Hepatocyte (in vitro differentiated cells): ENCODE results near the gene SCYGR6. TPM values are rescaled to one million over a fixed set of nuclear protein-coding genes. Genes with fewer than 3 reads are reported as not detected.
"Not testable (repeated sequence)": the region's sequence is repeated elsewhere in the genome, so short reads cannot be mapped to it uniquely, and the experiment has no call there.

Experiments used
- DNase-seq: peaks from one replicate; pipeline ENCODE4 v3.0.0-alpha.2; 2016; ENCODE audit warnings: low spot score
- H2AFZ ChIP-seq: fragments of 200-600 bp; sonication (generic); 2 replicates; pipeline ENCODE4 v1.6.0; 2016; ENCODE audit warnings: antibody characterized with exemption, mild to moderate bottlenecking
- H3K27ac ChIP-seq: fragments of 200-600 bp; sonication (generic); 2 replicates; pipeline ENCODE4 v1.5.1; 2016; ENCODE audit warnings: mild to moderate bottlenecking
- H3K27me3 ChIP-seq: fragments of 200-600 bp; sonication (generic); 2 replicates; pipeline ENCODE4 v1.6.1; 2016
- H3K36me3 ChIP-seq: fragments of 200-600 bp; sonication (generic); replicated peaks from 2 replicates; pipeline ENCODE4 v1.5.1; 2016; ENCODE audit warnings: low read depth; ENCODE audit not compliant: insufficient read depth
- H3K4me1 ChIP-seq: fragments of 200-600 bp; sonication (generic); 2 replicates; pipeline ENCODE4 v1.5.1; 2016; ENCODE audit warnings: mild to moderate bottlenecking, moderate library complexity; ENCODE audit not compliant: insufficient read depth
- H3K4me2 ChIP-seq: fragments of 200-600 bp; sonication (generic); 2 replicates; pipeline ENCODE4 v1.6.0; 2016
- H3K4me3 ChIP-seq: fragments of 200-600 bp; sonication (generic); 2 replicates; pipeline ENCODE4 v1.5.1; 2016; ENCODE audit warnings: mild to moderate bottlenecking
- H3K79me2 ChIP-seq: fragments of 200-600 bp; sonication (generic); 2 replicates; pipeline ENCODE4 v1.6.0; 2017; ENCODE audit warnings: mild to moderate bottlenecking
- H3K9me2 ChIP-seq: fragments of 200-600 bp; sonication (generic); replicated peaks from 2 replicates; pipeline ENCODE4 v1.6.0; 2017; ENCODE audit warnings: mild to moderate bottlenecking; ENCODE audit not compliant: insufficient read depth
- H3K9me3 ChIP-seq: fragments of 200-600 bp; sonication (generic); 2 replicates; pipeline ENCODE4 v1.5.1; 2016; ENCODE audit warnings: low read depth, mild to moderate bottlenecking
- H4K20me1 ChIP-seq: fragments of 200-600 bp; sonication (generic); 2 replicates; pipeline ENCODE4 v1.6.0; 2016; ENCODE audit warnings: mild to moderate bottlenecking; ENCODE audit not compliant: insufficient read depth, poor library complexity, severe bottlenecking
- EZH2 ChIP-seq: fragments of 200-600 bp; sonication (generic); IDR thresholded peaks from 2 replicates; pipeline ENCODE4 v1.6.1; 2016; ENCODE audit warnings: antibody characterized with exemption, mild to moderate bottlenecking, borderline replicate concordance
- EZH2phosphoT487 ChIP-seq: fragments of 200-600 bp; sonication (generic); IDR thresholded peaks from one replicate; pipeline ENCODE4 v1.6.1; 2018; ENCODE audit warnings: antibody characterized with exemption, mild to moderate bottlenecking, low read depth, moderate library complexity; ENCODE audit not compliant: unreplicated experiment, severe bottlenecking
- WGBS: methylation state at CpG from one replicate; pipeline ENCODE4 v1.1.6; 2016; ENCODE audit warnings: low lambda C conversion rate; ENCODE audit errors: missing lambda C conversion rate; 5-methylcytosine and 5-hydroxymethylcytosine counted together
- polyA plus RNA-seq: library from polyadenylated mRNA; unstranded; fragments of >200 nt; fragmentation: Nextera tagmentation; extraction: Ambion mirVana; gene quantifications from 2 replicates; pipeline ENCODE4 v1.2.1, GENCODE V29; 2016
- total RNA-seq: library from RNA; depleted of rRNA; stranded (reverse); fragments of >200 nt; gene quantifications from 2 replicates; pipeline ENCODE4 v1.2.3, GENCODE V29; 2014
- TF ChIP-seq, protein P1 (sequence below): fragments of 200-600 bp; sonication (generic); IDR thresholded peaks from 2 replicates; pipeline ENCODE4 v1.5.1; 2016; ENCODE audit warnings: antibody characterized with exemption, mild to moderate bottlenecking; ENCODE audit not compliant: poor library complexity

Gene SCYGR6
- total and polyA plus RNA-seq, 2 experiments from 2014 or later: not detected

DNA sequence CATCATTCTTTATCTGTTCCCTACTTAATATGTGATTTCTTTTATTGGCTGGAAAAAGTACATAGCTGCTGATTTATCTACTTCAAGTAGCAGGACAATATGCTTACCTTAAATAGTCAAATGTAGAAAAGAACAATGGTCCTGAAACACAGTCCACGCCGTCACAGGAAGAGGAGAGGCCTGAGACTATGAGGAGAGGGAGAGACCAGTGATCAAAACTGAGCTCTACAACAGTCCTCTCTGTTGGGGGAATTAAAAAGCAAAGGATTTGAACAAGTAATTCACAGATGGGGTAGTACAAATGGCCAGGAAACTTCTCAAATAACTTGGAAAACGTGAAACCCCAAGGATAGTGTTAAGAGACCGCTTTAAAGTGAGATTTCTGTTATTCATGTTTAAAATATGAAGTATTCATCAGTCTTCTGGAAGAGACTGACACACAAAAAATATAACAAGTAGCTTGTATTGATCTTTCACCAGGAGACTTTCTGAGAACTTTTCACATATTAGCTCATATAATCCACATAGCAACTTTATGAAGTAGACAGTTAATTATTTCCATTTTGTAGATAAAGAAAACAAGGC is 41.3 kb upstream of the SCYGR6 start:
- Histone ChIP-seq H3K27ac (peak overlapping the region; percentile 41), H3K27me3 (no peaks in the 10 kb centered on the region), H2AFZ (peak overlapping the region; percentile 9), H4K20me1 (no peaks in the 10 kb centered on the region), H3K4me3 (no peak overlapping the region), H3K4me2 (no peak overlapping the region), H3K4me1 (peaks cover 15% of the 10 kb centered on the region), H3K36me3 (no peaks in the 10 kb centered on the region), H3K9me2 (no peaks in the 10 kb centered on the region), H3K79me2 (no peaks in the 10 kb centered on the region), H3K9me3 (no peaks in the 10 kb centered on the region)
- TF ChIP-seq, protein P1, sequence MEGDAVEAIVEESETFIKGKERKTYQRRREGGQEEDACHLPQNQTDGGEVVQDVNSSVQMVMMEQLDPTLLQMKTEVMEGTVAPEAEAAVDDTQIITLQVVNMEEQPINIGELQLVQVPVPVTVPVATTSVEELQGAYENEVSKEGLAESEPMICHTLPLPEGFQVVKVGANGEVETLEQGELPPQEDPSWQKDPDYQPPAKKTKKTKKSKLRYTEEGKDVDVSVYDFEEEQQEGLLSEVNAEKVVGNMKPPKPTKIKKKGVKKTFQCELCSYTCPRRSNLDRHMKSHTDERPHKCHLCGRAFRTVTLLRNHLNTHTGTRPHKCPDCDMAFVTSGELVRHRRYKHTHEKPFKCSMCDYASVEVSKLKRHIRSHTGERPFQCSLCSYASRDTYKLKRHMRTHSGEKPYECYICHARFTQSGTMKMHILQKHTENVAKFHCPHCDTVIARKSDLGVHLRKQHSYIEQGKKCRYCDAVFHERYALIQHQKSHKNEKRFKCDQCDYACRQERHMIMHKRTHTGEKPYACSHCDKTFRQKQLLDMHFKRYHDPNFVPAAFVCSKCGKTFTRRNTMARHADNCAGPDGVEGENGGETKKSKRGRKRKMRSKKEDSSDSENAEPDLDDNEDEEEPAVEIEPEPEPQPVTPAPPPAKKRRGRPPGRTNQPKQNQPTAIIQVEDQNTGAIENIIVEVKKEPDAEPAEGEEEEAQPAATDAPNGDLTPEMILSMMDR: no peak
- TF ChIP-seq EZH2 (no peak), EZH2phosphoT487 (no peak)
- no peak for DNase-seq
- 41% methylated on average over 4 of the region's 4 CpGs for WGBS

DNA sequence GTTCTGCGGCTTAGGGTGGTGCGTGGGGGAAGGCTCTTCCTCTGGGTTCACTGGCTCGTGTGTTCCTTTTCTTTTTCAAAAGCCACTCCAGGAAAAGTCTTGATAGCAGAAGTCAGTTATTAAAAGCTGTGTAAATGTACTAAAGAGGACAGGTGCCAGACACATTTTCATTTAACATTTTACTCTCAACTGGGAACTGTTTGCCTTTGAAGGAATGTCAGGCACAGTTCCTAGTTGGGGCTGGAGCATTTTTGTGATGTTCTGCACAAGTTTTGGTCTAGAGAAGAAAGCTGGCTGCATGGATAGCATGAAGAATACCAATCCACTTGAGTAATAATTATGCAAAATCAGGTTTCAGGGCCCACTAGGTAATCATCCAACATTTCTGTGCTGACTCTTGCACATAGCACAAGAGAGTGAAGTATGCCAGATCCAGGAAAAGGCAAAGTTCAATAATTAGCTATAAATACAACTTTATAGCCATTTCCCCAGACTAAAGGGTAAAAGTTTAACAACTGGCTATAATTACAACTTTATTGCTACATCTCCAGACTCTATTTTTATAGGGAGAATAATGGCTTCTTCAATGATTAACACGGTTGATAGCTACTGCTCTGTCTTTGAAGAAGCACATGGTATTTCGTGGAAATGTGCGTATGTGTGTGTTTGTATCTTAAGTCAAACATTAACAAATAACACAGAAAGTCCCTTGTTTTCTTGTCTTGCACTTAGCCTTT is 37.4 kb upstream of the SCYGR6 start:
- Histone ChIP-seq H4K20me1 (no peaks in the 10 kb centered on the region), H3K4me2 (peak overlapping the region; percentile 32), H3K9me3 (no peaks in the 10 kb centered on the region), H3K79me2 (no peaks in the 10 kb centered on the region), H3K9me2 (no peaks in the 10 kb centered on the region), H3K27me3 (no peaks in the 10 kb centered on the region), H3K27ac (peak overlapping the region; percentile 95), H3K4me3 (no peak overlapping the region), H3K4me1 (peaks cover 22% of the 10 kb centered on the region), H2AFZ (no peak overlapping the region), H3K36me3 (no peaks in the 10 kb centered on the region)
- TF ChIP-seq, protein P1: no peak
- TF ChIP-seq EZH2: no peak
- TF ChIP-seq EZH2phosphoT487: no peak
- peak; percentile 58 for DNase-seq
- 32% methylated on average over 6 of the region's 6 CpGs for WGBS

- no peaks in the 10 kb centered on the region for H4K20me1 ChIP-seq
- no peaks in the 10 kb centered on the region for H3K9me3 ChIP-seq
- H3K4me2 ChIP-seq: no peak overlapping the region
- peak overlapping the region; percentile 90 for H3K27ac ChIP-seq
- peaks cover 22% of the 10 kb centered on the region for H3K4me1 ChIP-seq
- H3K27me3 ChIP-seq: no peaks in the 10 kb centered on the region
- no peaks in the 10 kb centered on the region for H3K9me2 ChIP-seq
- no peaks in the 10 kb centered on the region for H3K36me3 ChIP-seq
- TF ChIP-seq EZH2 (no peak), EZH2phosphoT487 (no peak)
- TF ChIP-seq, protein P1: no peak
- DNase-seq: no peak
- no peak overlapping the region for H3K4me3 ChIP-seq
- peak overlapping the region; percentile 20 for H2AFZ ChIP-seq
- 57% methylated on average over 13 of the region's 13 CpGs for WGBS
- no peaks in the 10 kb centered on the region for H3K79me2 ChIP-seq
Measured at GRCh38 chr2:227759411-227760118, 35.0 kb upstream of the SCYGR6 start.

DNA sequence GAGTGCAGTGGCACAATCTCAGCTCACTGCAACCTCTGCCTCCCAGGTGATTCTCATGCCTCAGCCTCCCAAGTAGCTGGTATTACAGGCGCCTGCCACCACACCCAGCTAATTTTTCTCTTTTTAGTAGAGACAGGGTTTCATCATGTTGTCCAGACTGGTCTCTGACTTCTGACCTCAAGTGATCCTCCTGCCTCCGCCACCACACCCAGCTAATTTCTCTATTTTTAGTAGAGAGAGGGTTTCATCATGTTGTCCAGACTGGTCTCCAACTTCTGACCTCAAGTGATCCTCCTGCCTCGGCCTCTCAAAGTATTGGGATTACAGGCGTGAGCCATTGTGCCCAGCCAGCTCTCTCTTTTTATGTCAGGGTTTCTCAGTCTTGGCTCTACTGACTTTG is 31.7 kb upstream of the SCYGR6 start:
- H4K20me1 ChIP-seq, H3K36me3 ChIP-seq, H3K79me2 ChIP-seq, H3K9me2 ChIP-seq, H2AFZ ChIP-seq, DNase-seq, H3K4me2 ChIP-seq, H3K27ac ChIP-seq, H3K4me3 ChIP-seq, H3K9me3 ChIP-seq, H3K27me3 ChIP-seq: not testable (repeated sequence)
- H3K4me1 ChIP-seq: peaks cover 10% of the 10 kb centered on the region
- WGBS: 70% methylated on average over 4 of the region's 4 CpGs
